A549 (cell line): Measurements from ENCODE around the gene B3GALNT2. TPM values are rescaled to one million over a fixed set of nuclear protein-coding genes. Genes with fewer than 3 reads are reported as not detected.

Source experiments
- ATAC-seq, 2 experiments: fragments of 200-7000 bp in 1 of 2; fragments of >200 bp in 1 of 2; cut with Nextera tagmentation in 1 of 2; cut with Tn5 transposase in 1 of 2; 3 replicates each; pipeline versions ENCODE4 v1.8.0 to v1.9.1; 2018 to 2020; ENCODE audit warnings: mild to moderate bottlenecking in 1 of 2, moderate library complexity in 1 of 2
- CTCF ChIA-PET: fragments of 300-600 bp; sonication (Branson Sonifier 250); formaldehyde crosslinking; extraction: SDS; loops from one replicate; lab custom pipeline; 2021; ENCODE audit warnings: antibody characterized with exemption, inconsistent platforms; lab: Yijun Ruan, JAX
- POLR2A ChIA-PET: fragments of 350-600 bp; formaldehyde crosslinking; extraction: SDS; loops from one replicate; lab custom pipeline; 2021; ENCODE audit warnings: antibody characterized with exemption, inconsistent platforms; lab: Yijun Ruan, JAX
- DNase-seq, 2 experiments: peaks; one replicate each; pipeline versions ENCODE4 v3.0.0 to v3.0.0-alpha.2; 2011 to 2016; ENCODE audit warnings: low read depth in 1 of 2, low spot score in 1 of 2
- FAIRE-seq: peaks from 2 replicates; lab custom pipeline; 2011; peaks lifted over from hg19 to GRCh38; lab: Jason Lieb, UNC
- H3K27ac ChIP-seq, 2 experiments: fragments of >200 bp; sonication (Bioruptor Twin); formaldehyde crosslinking; 3 replicates each; pipeline ENCODE4 v1.5.1; 2016 to 2017
- H3K4me1 ChIP-seq: fragments of >200 bp; sonication (Bioruptor Twin); formaldehyde crosslinking; 3 replicates; pipeline ENCODE4 v1.6.1; 2016
- H3K4me2 ChIP-seq: fragments of >200 bp; sonication (Bioruptor Twin); formaldehyde crosslinking; 3 replicates; pipeline ENCODE4 v1.6.1; 2016
- H3K4me3 ChIP-seq: fragments of >200 bp; sonication (Bioruptor Twin); formaldehyde crosslinking; 3 replicates; pipeline ENCODE4 v1.5.1; 2016
- H3K9me3 ChIP-seq: fragments of >200 bp; sonication (Bioruptor Twin); formaldehyde crosslinking; 3 replicates; pipeline ENCODE4 v1.6.1; 2016
- EHMT2 ChIP-seq: fragments of 200-600 bp; sonication (generic); IDR thresholded peaks from 2 replicates; pipeline ENCODE4 v1.6.1; 2016; ENCODE audit warnings: antibody characterized with exemption, low read depth, mild to moderate bottlenecking, moderate library complexity
- ELK1 ChIP-seq: fragments of 150-350 bp; IDR thresholded peaks from 2 replicates; pipeline ENCODE4 v1.6.1; 2014; ENCODE audit warnings: low read depth, mild to moderate bottlenecking, low read length
- FOSL2 ChIP-seq, 2 experiments: fragments of 450-650 bp in 1 of 2; fragments of >200 bp in 1 of 2; sonication (Bioruptor Twin) in 1 of 2; formaldehyde crosslinking; IDR thresholded peaks; 2 replicates each; pipeline versions ENCODE4 v1.5.0 to v1.6.1; 2016 to 2020; ENCODE audit warnings: mild to moderate bottlenecking in 1 of 2, moderate library complexity in 1 of 2
- HDAC2 ChIP-seq: fragments of 200-600 bp; sonication (generic); IDR thresholded peaks from 2 replicates; pipeline ENCODE4 v1.6.1; 2016
- JUN ChIP-seq, 2 experiments: fragments of >200 bp; sonication (Bioruptor Twin); formaldehyde crosslinking; IDR thresholded peaks; 2 replicates in 1 of 2; 3 replicates in 1 of 2; pipeline ENCODE4 v1.6.1; 2016 to 2017
- KDM1A ChIP-seq: fragments of 200-600 bp; sonication (generic); IDR thresholded peaks from 2 replicates; pipeline ENCODE4 v1.6.1; 2016; ENCODE audit warnings: low read depth, mild to moderate bottlenecking
- KDM5A ChIP-seq: fragments of 200-600 bp; sonication (generic); IDR thresholded peaks from 2 replicates; pipeline ENCODE4 v1.6.1; 2016; ENCODE audit warnings: antibody characterized with exemption, mild to moderate bottlenecking
- NPAS2 ChIP-seq: fragments of 250-450 bp; sonication (Bioruptor Pico); IDR thresholded peaks from 2 replicates; pipeline ENCODE4 v1.8.0; 2022; ENCODE audit warnings: mild to moderate bottlenecking, moderate library complexity, borderline replicate concordance
- PHF8 ChIP-seq: fragments of 200-600 bp; sonication (generic); IDR thresholded peaks from 2 replicates; pipeline ENCODE4 v1.6.1; 2016; ENCODE audit warnings: low read depth, mild to moderate bottlenecking, antibody characterized with exemption, moderate library complexity, borderline replicate concordance
- RARB ChIP-seq: fragments of 250-450 bp; sonication (Bioruptor Pico); IDR thresholded peaks from 2 replicates; pipeline ENCODE4 v1.8.0; 2021; ENCODE audit warnings: mild to moderate bottlenecking, moderate library complexity
- RFX5 ChIP-seq: fragments of 450-650 bp; IDR thresholded peaks from 2 replicates; pipeline ENCODE4 v1.7.1; 2014; ENCODE audit warnings: antibody characterized with exemption, mild to moderate bottlenecking, moderate library complexity
- ZFP36 ChIP-seq: fragments of 450-650 bp; IDR thresholded peaks from 2 replicates; pipeline ENCODE4 v1.6.1; 2014; ENCODE audit warnings: borderline replicate concordance; ENCODE audit not compliant: partially characterized antibody
- ZSCAN20 ChIP-seq: fragments of 250-450 bp; sonication (Bioruptor Pico); IDR thresholded peaks from 2 replicates; pipeline ENCODE4 v1.8.0; 2022; ENCODE audit warnings: mild to moderate bottlenecking, moderate library complexity
- WGBS: methylation state at CpG from one replicate; pipeline ENCODE4 v1.1.6; 2017; ENCODE audit errors: missing lambda C conversion rate; 5-methylcytosine and 5-hydroxymethylcytosine counted together
- polyA plus RNA-seq, 4 experiments: library from polyadenylated mRNA; depleted of rRNA in 3 of 4; stranded (reverse); fragments of >200 nt; fragmentation: RNase III in 1 of 4; extraction: RNeasy Plus Mini Kit Qiagen cat#74134 plus additional on column Dnase treatment in 1 of 4; gene quantifications; 2 replicates in 3 of 4; 3 replicates in 1 of 4; pipeline ENCODE4 v1.2.3, GENCODE V29; 2011 to 2017
- TF ChIP-seq, protein P1 (sequence below): fragments of >200 bp; sonication (Bioruptor Twin); formaldehyde crosslinking; IDR thresholded peaks from 3 replicates; pipeline ENCODE4 v1.5.1; 2016
- TF ChIP-seq, protein P2 (sequence below): fragments of 200-600 bp; sonication (generic); IDR thresholded peaks from 2 replicates; pipeline ENCODE4 v1.6.1; 2016; ENCODE audit warnings: antibody characterized with exemption, mild to moderate bottlenecking, moderate library complexity

The B3GALNT2 gene
- polyA plus RNA-seq, 2 of the 4 experiments (the other 2 are of a cell fraction), result 17.3 to 39.6 TPM

- 75% methylated on average over 3 of the region's 3 CpGs for WGBS
- ATAC-seq, result no peak
Measured at GRCh38 chr1:235491644-235492043, 12.6 kb downstream of the B3GALNT2 start.

DNA sequence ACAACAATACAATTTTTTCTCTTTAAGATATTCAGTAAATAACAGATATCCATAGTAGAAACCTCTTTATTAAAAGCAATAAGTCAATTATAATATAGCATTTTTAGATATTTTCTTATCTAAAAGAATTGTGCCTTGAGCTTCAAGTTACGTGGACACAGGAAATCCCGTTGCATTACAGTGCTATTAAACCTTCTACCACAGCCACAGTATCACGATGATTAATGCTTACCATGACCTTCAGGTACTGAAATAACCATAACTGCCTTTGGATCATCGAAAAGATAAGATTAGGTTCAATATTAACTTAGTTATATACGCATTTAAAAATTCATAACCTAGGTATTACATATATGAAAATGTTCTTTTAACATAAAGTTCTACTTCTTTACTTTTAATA lies 17.9 kb downstream of the B3GALNT2 start:
- WGBS, result 54% methylated on average over 5 of the region's 5 CpGs
- FAIRE-seq, result no peak
- Histone ChIP-seq H3K4me1 (no peaks in the 10 kb centered on the region), H3K27ac (no peak overlapping the region), H3K9me3 (peaks cover 11% of the 10 kb centered on the region; the same call in 1 of the 3 replicates), H3K4me2 (no peak overlapping the region), H3K4me3 (no peak overlapping the region)
- no peak for DNase-seq
- ATAC-seq, result no peak
- ChIA-PET POLR2A (no interaction called here), CTCF (interaction anchor here (1.0 to 1.4 kb wide), 3 partner anchors 9 to 18 kb away, joined by 3 to 7 read pairs (median 5); partner anchors contain the start of gene B3GALNT2)
- TF ChIP-seq, protein P1, sequence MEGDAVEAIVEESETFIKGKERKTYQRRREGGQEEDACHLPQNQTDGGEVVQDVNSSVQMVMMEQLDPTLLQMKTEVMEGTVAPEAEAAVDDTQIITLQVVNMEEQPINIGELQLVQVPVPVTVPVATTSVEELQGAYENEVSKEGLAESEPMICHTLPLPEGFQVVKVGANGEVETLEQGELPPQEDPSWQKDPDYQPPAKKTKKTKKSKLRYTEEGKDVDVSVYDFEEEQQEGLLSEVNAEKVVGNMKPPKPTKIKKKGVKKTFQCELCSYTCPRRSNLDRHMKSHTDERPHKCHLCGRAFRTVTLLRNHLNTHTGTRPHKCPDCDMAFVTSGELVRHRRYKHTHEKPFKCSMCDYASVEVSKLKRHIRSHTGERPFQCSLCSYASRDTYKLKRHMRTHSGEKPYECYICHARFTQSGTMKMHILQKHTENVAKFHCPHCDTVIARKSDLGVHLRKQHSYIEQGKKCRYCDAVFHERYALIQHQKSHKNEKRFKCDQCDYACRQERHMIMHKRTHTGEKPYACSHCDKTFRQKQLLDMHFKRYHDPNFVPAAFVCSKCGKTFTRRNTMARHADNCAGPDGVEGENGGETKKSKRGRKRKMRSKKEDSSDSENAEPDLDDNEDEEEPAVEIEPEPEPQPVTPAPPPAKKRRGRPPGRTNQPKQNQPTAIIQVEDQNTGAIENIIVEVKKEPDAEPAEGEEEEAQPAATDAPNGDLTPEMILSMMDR, result no peak
- no peak for TF ChIP-seq ELK1

More at GRCh38 chr1:235491644-235492043, 12.6 kb downstream of the B3GALNT2 start:
- ChIA-PET CTCF (interaction anchor here (1.0 kb wide), 1 partner anchor 24 kb away, joined by 5 read pairs; no protein-coding TSS in a partner anchor), POLR2A (no interaction called here)
- TF ChIP-seq ZSCAN20 (CRISPR knock-in tag) (no peak), ZFP36 (no peak), PHF8 (no peak), NPAS2 (CRISPR knock-in tag) (no peak), RFX5 (no peak), ELK1 (no peak), KDM5A (no peak)
- Histone ChIP-seq H3K4me1 (no peaks in the 10 kb centered on the region), H3K4me2 (no peak overlapping the region), H3K27ac (no peak overlapping the region), H3K4me3 (no peak overlapping the region), H3K9me3 (no peaks in the 10 kb centered on the region)
- FAIRE-seq (no peak), DNase-seq (no peak)

- Histone ChIP-seq H3K4me3 (no peak overlapping the region), H3K4me2 (no peak overlapping the region), H3K4me1 (no peaks in the 10 kb centered on the region), H3K27ac (no peak overlapping the region), H3K9me3 (peaks cover 11% of the 10 kb centered on the region; the same call in 1 of the 3 replicates)
- DNase-seq (no peak), FAIRE-seq (no peak), ATAC-seq (no peak)
- WGBS, result 94% methylated on average over 2 of the region's 2 CpGs
- ChIA-PET CTCF (interaction anchor here (1.2 kb wide), 1 partner anchor 18 kb away, joined by 3 read pairs; the partner anchor contains the start of gene B3GALNT2), POLR2A (no interaction called here)
- TF ChIP-seq RFX5, result no peak
- TF ChIP-seq, protein P2, sequence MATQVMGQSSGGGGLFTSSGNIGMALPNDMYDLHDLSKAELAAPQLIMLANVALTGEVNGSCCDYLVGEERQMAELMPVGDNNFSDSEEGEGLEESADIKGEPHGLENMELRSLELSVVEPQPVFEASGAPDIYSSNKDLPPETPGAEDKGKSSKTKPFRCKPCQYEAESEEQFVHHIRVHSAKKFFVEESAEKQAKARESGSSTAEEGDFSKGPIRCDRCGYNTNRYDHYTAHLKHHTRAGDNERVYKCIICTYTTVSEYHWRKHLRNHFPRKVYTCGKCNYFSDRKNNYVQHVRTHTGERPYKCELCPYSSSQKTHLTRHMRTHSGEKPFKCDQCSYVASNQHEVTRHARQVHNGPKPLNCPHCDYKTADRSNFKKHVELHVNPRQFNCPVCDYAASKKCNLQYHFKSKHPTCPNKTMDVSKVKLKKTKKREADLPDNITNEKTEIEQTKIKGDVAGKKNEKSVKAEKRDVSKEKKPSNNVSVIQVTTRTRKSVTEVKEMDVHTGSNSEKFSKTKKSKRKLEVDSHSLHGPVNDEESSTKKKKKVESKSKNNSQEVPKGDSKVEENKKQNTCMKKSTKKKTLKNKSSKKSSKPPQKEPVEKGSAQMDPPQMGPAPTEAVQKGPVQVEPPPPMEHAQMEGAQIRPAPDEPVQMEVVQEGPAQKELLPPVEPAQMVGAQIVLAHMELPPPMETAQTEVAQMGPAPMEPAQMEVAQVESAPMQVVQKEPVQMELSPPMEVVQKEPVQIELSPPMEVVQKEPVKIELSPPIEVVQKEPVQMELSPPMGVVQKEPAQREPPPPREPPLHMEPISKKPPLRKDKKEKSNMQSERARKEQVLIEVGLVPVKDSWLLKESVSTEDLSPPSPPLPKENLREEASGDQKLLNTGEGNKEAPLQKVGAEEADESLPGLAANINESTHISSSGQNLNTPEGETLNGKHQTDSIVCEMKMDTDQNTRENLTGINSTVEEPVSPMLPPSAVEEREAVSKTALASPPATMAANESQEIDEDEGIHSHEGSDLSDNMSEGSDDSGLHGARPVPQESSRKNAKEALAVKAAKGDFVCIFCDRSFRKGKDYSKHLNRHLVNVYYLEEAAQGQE, result no peak
- TF ChIP-seq RARB (CRISPR knock-in tag), result no peak
- TF ChIP-seq JUN (IDR thresholded peaks at IDR 0.05), result no peak
- no peak for TF ChIP-seq HDAC2
- no peak for TF ChIP-seq EHMT2
- TF ChIP-seq NPAS2 (CRISPR knock-in tag), result no peak
- no peak for TF ChIP-seq KDM1A
- no peak for TF ChIP-seq FOSL2 (IDR thresholded peaks at IDR 0.05)
- TF ChIP-seq FOSL2 (CRISPR knock-in tag; IDR thresholded peaks at IDR 0.05), result no peak
Measured at GRCh38 chr1:235485558-235485957, 18.7 kb downstream of the B3GALNT2 start.
